BLaER1 (cell line): ENCODE measurements around the gene CDC42BPB.
"Not testable (repeated sequence)": the region's sequence is repeated elsewhere in the genome, so short reads cannot be mapped to it uniquely, and the experiment has no call there.

Source experiments
- H3K27ac ChIP-seq: shearing (Covaris generic); formaldehyde crosslinking; 2 replicates; pipeline ENCODE4 v1.8.1; 2022
- H3K27me3 ChIP-seq: shearing (Covaris generic); formaldehyde crosslinking; 2 replicates; pipeline ENCODE4 v1.8.1; 2022
- H3K36me3 ChIP-seq: shearing (Covaris generic); formaldehyde crosslinking; 2 replicates; pipeline ENCODE4 v1.8.1; 2022
- H3K4me1 ChIP-seq: shearing (Covaris generic); formaldehyde crosslinking; 2 replicates; pipeline ENCODE4 v1.8.1; 2022
- H3K4me2 ChIP-seq: shearing (Covaris generic); formaldehyde crosslinking; 2 replicates; pipeline ENCODE4 v1.8.1; 2022
- H3K4me3 ChIP-seq: shearing (Covaris generic); formaldehyde crosslinking; 2 replicates; pipeline ENCODE4 v1.8.1; 2022
- H3K9ac ChIP-seq: shearing (Covaris generic); formaldehyde crosslinking; 2 replicates; pipeline ENCODE4 v1.8.1; 2022
- H3K9me3 ChIP-seq: shearing (Covaris generic); formaldehyde crosslinking; 2 replicates; pipeline ENCODE4 v1.8.1; 2022
- H4K20me1 ChIP-seq: shearing (Covaris generic); formaldehyde crosslinking; 2 replicates; pipeline ENCODE4 v1.8.1; 2022
- Cebpa-rat ChIP-seq: shearing (Covaris generic); IDR thresholded peaks from 2 replicates; pipeline ENCODE4 v1.8.1; 2022

CDC42BPB gene

DNA sequence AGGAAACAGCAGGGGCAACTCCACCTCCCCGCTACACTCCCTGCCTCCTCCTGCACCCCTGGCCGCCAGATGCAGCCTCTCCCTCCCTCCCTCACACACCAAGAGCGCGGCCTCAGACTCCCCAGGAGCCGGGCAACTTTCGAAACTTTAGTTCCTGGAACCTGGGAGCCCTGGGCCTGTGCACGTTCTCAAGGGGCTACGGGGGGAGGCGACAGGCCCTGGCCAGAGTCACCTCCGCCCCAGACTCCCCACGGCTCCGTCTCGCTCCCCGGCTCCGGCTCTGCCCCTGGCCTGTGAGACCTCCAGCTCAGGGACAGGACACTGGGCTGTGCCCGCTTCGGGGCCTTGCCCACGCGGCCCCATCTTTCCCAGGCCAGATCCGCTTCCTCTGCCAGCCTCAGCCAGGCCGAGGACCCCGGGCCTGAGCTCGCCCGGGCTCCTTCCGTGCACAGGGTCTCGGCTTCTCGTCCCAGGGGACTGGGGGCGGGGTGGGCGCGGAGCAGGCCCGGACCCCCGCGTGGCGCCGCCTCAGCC is 129.4 kb downstream of the CDC42BPB start:
- Histone ChIP-seq H3K4me3 (peak overlapping the region; percentile 77), H3K9me3 (peaks cover 5% of the 10 kb centered on the region; the same call in 1 of the 2 replicates), H3K4me2 (peak overlapping the region; percentile 99), H3K36me3 (peaks cover 13% of the 10 kb centered on the region), H3K27ac (peak overlapping the region; percentile 89), H3K9ac (peak overlapping the region; percentile 82), H4K20me1 (peaks cover 27% of the 10 kb centered on the region), H3K27me3 (peaks cover 43% of the 10 kb centered on the region), H3K4me1 (peaks cover 56% of the 10 kb centered on the region)
- TF ChIP-seq Cebpa-rat, result no peak

DNA sequence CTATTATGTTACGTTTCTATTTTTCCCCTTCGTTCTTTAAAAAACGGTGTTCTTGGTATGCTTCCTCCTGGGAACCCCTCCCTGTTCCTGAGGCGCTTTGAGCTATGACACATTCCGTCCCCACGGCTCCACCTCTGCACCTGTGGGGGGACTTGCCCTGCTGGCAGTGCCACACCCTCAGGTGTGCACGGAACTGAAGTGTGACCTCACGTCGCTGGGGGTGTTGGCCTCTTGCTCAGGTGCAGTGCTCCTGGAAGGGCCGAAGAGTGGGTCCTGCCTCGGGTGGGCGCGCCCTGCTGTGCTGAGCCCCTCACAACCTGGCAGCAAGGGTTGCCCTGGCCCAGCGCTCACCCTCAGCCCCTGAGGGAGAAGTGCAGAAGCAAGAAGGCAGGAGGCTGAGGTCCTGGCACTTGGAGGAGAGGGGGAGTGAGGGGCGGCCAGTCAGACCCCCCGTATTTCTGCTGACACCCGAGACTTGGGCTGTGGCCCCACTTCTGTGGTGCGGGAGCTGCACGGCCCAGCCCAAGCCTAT is 129.9 kb downstream of the CDC42BPB start:
- peak overlapping the region; percentile 89 for H3K27ac ChIP-seq
- peak overlapping the region; percentile 99 for H3K4me2 ChIP-seq
- peaks cover 55% of the 10 kb centered on the region for H3K4me1 ChIP-seq
- H3K9ac ChIP-seq, result peak overlapping the region; percentile 82
- H4K20me1 ChIP-seq, result peaks cover 27% of the 10 kb centered on the region
- peaks cover 10% of the 10 kb centered on the region; the same call in 1 of the 2 replicates for H3K9me3 ChIP-seq
- no peak for TF ChIP-seq Cebpa-rat
- H3K4me3 ChIP-seq, result peak overlapping the region; percentile 77
- peaks cover 11% of the 10 kb centered on the region; the same call in 1 of the 2 replicates for H3K36me3 ChIP-seq
- H3K27me3 ChIP-seq, result peaks cover 48% of the 10 kb centered on the region

DNA sequence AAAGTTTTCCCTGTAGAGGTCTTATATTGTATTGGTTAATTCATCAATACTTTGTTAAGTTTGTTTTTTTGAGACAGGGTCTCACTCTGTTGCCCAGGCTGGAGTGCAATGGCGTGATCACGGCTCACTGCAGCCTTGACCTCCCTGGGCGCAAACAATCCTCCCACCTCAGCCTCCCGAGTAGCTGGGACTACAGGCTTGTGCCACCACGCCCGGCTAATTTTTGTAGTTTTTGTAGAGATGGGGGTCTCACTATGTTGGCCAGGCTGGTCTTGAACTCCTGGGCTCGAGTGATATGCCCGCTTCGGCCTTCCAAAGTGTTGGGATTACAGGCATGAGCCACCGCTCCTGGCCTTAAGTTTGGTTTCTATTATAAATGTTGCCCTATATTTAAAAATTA is 130.5 kb downstream of the CDC42BPB start:
- not testable (repeated sequence) for H3K9ac ChIP-seq, H3K27ac ChIP-seq, H3K36me3 ChIP-seq, H3K4me3 ChIP-seq, H3K4me2 ChIP-seq
- H3K9me3 ChIP-seq, result peaks cover 15% of the 10 kb centered on the region; the same call in 1 of the 2 replicates
- H4K20me1 ChIP-seq, result peaks cover 24% of the 10 kb centered on the region
- H3K27me3 ChIP-seq, result peaks cover 54% of the 10 kb centered on the region
- peaks cover 53% of the 10 kb centered on the region for H3K4me1 ChIP-seq

DNA sequence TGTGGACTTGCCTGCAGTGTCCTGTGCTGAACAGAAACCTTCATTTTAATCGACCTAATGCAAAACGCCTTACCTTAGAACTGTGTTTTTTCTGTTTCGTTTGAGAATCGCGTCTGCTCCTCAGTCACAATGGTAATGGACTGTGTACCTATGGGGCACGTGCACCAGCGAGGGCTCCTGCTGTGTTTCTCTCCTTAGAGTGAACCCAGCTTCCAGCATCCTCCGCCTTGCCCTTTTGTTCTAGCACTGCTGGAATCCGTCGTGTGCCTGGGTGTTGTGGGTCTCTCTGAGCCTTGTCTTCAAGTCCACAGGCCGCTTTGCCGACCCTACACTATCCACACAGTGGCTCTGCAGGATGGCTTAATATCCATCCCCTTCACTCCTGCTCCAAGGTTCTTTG is 131.2 kb downstream of the CDC42BPB start:
- no peak for TF ChIP-seq Cebpa-rat
- peaks cover 16% of the 10 kb centered on the region for H4K20me1 ChIP-seq
- peaks cover 19% of the 10 kb centered on the region; the same call in 1 of the 2 replicates for H3K9me3 ChIP-seq
- peaks cover 56% of the 10 kb centered on the region for H3K27me3 ChIP-seq
- no peak overlapping the region for H3K4me3 ChIP-seq
- no peak overlapping the region for H3K27ac ChIP-seq
- H3K4me1 ChIP-seq, result peaks cover 45% of the 10 kb centered on the region
- H3K36me3 ChIP-seq, result no peaks in the 10 kb centered on the region
- no peak overlapping the region for H3K9ac ChIP-seq
- H3K4me2 ChIP-seq, result no peak overlapping the region

DNA sequence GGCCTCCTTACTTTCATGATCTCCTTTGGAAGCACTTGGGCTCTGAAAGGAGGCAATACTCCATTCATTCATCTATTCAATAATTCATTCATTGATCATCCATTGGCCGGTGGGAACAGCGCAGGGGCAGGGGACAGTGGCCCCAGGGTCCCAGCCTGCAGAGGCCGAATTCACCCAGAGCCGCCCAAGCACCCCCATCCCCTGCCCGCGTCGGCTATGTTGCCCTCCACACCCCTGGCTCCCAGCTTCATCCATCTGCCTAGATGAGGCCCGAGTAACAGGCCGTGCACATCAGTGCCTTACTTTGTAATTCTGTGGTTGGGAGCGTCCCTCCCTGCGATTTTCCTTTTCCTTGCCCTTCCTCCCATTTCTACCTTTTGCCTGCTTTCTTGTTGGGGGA is 131.7 kb downstream of the CDC42BPB start:
- H3K9ac ChIP-seq, result no peak overlapping the region
- TF ChIP-seq Cebpa-rat, result no peak
- H3K9me3 ChIP-seq, result peaks cover 19% of the 10 kb centered on the region
- H3K27me3 ChIP-seq, result peaks cover 52% of the 10 kb centered on the region
- no peaks in the 10 kb centered on the region for H3K36me3 ChIP-seq
- H4K20me1 ChIP-seq, result peaks cover 14% of the 10 kb centered on the region
- H3K4me2 ChIP-seq, result no peak overlapping the region
- peaks cover 42% of the 10 kb centered on the region for H3K4me1 ChIP-seq
- no peak overlapping the region for H3K4me3 ChIP-seq
- H3K27ac ChIP-seq, result no peak overlapping the region

DNA sequence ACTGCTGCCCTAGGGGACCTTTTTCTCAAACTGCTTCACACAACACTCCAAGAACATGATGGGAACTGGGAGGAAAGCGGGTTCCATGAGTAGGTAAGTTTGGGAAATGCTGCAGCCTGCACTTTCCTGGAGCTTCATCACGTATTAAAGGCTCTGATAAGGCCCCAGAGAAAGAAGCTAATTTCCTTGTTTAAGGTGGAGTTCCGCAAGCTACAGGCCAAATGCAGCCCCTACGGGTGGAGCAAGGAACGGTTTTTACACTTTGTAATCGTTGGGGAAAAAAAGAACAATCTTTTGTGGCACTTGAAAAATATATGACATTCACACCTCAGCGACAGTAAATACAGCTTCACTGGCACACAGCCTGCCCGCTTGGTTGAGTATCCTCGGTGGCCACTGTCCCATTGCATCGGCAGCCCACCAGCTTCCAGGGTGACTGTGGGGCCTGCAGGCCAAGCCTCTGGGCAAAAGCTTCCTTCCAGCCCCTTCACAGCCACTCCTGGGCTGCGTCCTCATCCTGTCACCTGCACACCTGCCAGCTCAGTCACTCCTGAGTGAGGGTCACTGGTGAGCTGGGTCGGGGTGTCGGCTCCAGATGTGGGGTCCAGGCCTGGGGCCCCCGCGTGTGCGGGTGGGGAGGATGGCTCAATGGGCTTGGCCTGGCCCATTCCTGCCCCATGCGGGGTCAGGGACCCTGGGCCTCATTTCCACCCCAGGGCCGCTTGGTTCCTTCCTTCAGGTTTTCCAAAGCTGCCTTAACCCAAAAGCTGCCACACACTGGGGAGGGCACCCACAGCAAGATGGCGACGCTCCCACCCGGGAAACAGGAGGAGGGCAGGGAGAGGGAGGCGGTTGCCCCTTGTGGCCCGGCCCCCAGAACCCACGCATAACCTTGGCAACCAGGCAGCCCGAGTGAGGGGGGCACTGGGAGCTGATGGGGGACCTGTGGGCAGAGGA is 132.4 kb downstream of the CDC42BPB start:
- peaks cover 34% of the 10 kb centered on the region for H3K4me1 ChIP-seq
- no peak overlapping the region for H3K9ac ChIP-seq
- H3K4me3 ChIP-seq, result no peak overlapping the region
- H4K20me1 ChIP-seq, result peaks cover 10% of the 10 kb centered on the region; the same call in 1 of the 2 replicates
- no peaks in the 10 kb centered on the region for H3K36me3 ChIP-seq
- no peak overlapping the region for H3K4me2 ChIP-seq
- no peak overlapping the region for H3K27ac ChIP-seq
- H3K9me3 ChIP-seq, result peaks cover 19% of the 10 kb centered on the region
- TF ChIP-seq Cebpa-rat, result no peak
- H3K27me3 ChIP-seq, result peaks cover 45% of the 10 kb centered on the region

DNA sequence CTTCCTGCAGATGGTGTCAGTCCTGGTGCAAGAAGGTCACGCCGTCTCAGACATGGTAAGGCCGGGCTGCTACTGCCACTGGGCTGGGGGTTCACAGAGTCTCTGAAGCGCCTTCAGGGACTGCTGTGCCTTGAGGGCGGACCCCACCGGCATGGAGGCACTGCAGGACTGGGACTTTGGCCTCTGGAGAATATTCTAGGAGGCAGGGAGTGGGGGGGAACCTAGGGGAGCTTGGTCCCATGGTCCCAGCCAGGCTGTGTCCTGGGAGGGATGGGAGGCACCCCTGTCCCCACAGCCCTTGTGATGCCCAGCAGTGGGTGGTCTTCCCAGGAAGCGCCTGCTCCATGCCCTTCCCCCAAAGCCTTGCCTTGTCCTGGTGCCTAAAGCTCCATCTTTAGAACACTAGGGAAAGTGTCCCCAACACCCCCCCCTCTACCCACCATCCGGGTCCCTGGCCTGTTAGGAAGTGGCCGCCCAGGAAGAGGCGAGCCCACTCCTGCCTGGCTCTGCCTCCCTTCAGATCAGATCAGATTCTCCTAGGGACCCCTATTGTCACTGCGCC is 133.3 kb downstream of the CDC42BPB start:
- H3K4me2 ChIP-seq, result peak overlapping the region; percentile 12; the same call in 1 of the 2 replicates
- peaks cover under 1% of the 10 kb centered on the region; the same call in 1 of the 2 replicates for H4K20me1 ChIP-seq
- no peak overlapping the region for H3K9ac ChIP-seq
- no peak for TF ChIP-seq Cebpa-rat
- H3K9me3 ChIP-seq, result peaks cover 19% of the 10 kb centered on the region
- H3K36me3 ChIP-seq, result no peaks in the 10 kb centered on the region
- H3K27ac ChIP-seq, result no peak overlapping the region
- peaks cover 25% of the 10 kb centered on the region for H3K4me1 ChIP-seq
- H3K27me3 ChIP-seq, result peaks cover 36% of the 10 kb centered on the region
- no peak overlapping the region for H3K4me3 ChIP-seq

DNA sequence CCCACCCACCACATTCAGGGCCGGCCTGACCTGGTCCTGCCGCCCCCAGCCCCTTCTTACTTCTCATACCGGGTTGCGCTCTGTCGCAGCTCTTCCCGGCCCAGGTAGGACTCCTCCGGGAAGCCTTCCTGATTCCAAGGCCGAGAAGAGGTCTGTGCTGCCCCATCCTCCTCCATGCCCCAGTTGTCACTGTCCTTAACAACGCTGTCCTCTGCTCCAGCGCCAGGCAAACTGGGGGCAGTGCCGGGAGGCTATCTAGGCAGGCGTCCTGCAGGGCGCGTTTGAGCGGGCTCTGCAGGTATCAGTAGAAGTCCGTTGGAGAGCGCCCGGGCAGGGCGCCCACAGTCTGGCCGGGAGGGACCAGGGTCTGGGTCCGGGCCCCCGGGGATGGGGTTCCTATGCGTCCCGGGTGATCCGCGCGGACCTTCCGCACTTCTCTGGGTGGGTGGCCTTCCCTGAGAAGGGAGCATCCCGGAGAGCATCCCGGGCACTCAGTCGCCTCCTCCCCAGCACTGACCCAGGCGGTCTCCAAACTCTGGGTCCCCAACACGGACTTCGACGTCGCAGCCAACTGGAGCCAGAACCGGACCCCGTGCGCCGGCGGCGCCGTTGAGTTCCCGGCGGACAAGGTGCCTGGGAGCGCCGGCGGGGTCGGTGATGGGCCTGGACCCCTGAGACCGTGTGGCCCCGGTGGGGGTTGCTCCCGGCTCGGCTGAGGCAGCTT is 134.0 kb downstream of the CDC42BPB start:
- no peak for TF ChIP-seq Cebpa-rat
- no peaks in the 10 kb centered on the region for H4K20me1 ChIP-seq
- H3K27ac ChIP-seq, result no peak overlapping the region
- no peak overlapping the region for H3K4me3 ChIP-seq
- H3K9ac ChIP-seq, result no peak overlapping the region
- H3K4me1 ChIP-seq, result peaks cover 20% of the 10 kb centered on the region
- peaks cover 31% of the 10 kb centered on the region for H3K27me3 ChIP-seq
- peak overlapping the region; percentile 12; the same call in 1 of the 2 replicates for H3K4me2 ChIP-seq
- peaks cover 19% of the 10 kb centered on the region for H3K9me3 ChIP-seq
- no peaks in the 10 kb centered on the region for H3K36me3 ChIP-seq

DNA sequence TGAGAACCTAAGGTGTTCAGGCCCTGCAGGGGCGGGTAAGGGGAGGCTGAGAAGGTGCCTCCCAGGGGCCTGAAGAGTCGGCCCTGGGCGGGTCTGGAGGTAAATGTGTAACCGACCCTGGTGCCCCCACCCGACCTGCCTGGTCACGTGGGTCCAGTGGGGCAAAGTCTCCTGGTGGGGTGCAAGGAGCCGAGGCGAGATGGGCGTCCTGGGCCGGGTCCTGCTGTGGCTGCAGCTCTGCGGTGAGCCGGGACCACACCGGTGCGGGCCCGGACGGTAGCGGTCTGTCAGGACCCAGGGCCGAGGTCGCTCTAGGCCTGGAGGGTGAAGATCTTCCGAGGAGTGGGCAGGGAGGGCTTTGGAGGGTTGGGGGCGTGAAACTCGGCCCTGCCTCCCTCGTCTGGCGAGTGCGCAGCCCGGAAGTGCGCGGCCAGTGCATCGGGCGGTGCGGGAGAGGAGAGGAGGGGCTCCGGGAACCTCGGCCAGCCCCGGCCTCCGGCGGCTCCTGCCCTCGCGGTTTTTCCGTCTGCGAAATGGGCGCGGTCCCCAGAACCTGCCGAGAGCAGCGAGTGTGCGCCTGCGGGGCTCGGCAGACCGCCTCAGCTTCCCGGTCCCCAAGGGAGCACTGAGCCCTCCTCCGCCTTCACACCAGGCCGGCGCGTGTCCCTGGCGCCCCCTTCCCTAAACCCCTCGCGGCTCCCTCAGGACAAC is 134.7 kb downstream of the CDC42BPB start, which contains the start of gene AMN:
AMN (plus strand) TSS at position 174 of the 711 bp plus-strand sequence; CDS start at position 200, 26 bp downstream.
- H4K20me1 ChIP-seq, result no peaks in the 10 kb centered on the region
- no peak within 1 kb of the TSS for H3K4me3 ChIP-seq
- no peak for TF ChIP-seq Cebpa-rat
- peaks cover 19% of the 10 kb centered on the region for H3K9me3 ChIP-seq
- no peak within 1 kb of the TSS for H3K27ac ChIP-seq
- H3K27me3 ChIP-seq, result peaks cover 31% of the 10 kb centered on the region
- no peaks in the 10 kb centered on the region for H3K36me3 ChIP-seq
- H3K4me2 ChIP-seq, result no peak within 1 kb of the TSS
- H3K9ac ChIP-seq, result no peak within 1 kb of the TSS
- peaks cover 16% of the 10 kb centered on the region for H3K4me1 ChIP-seq
